ENCODE results near the gene SYNCRIP.
A peak's percentile ranks its signal among the peaks of the same experiment; 100 is the strongest.

The SYNCRIP gene

GRCh38 chr6:85650606-85651005, 7.9 kb upstream of the SYNCRIP start:
- H3K4me2 ChIP-seq (ENCODE audit: low read depth, low read length, poor library complexity, severe bottlenecking): no peak overlapping the region
- H3K36me3 ChIP-seq (ENCODE audit: insufficient read depth, low read length): no peaks in the 10 kb centered on the region
- no peaks in the 10 kb centered on the region for H3K79me2 ChIP-seq (ENCODE audit: insufficient read depth, low read length)
- H3F3A ChIP-seq (ENCODE audit: low read depth): no peaks in the 10 kb centered on the region
- H3K9ac ChIP-seq (ENCODE audit: low read depth, low read length, poor library complexity, severe bottlenecking): no peak overlapping the region
- H3K4me1 ChIP-seq (ENCODE audit: insufficient read depth, low read length, poor library complexity, severe bottlenecking): no peaks in the 10 kb centered on the region
- H3K9me2 ChIP-seq (replicated peaks; ENCODE audit: low read depth, low read length): no peaks in the 10 kb centered on the region
- no peak for TF ChIP-seq EZH2phosphoT487 (IDR thresholded peaks at IDR 0.05; ENCODE audit: borderline replicate concordance)
- no peak for TF ChIP-seq CTCF (conservative IDR thresholded peaks at IDR 0.05; ENCODE audit: low read length)
- no peaks in the 10 kb centered on the region for H3K9me3 ChIP-seq (ENCODE audit: insufficient read depth, low read depth, low read length)
- no peaks in the 10 kb centered on the region for H4K20me1 ChIP-seq (ENCODE audit: insufficient read depth, low read length, poor library complexity, severe bottlenecking)
- no peak overlapping the region for H2AFZ ChIP-seq (ENCODE audit: low read length)
- no peak overlapping the region for H3K4me3 ChIP-seq (ENCODE audit: low read length, poor library complexity, severe bottlenecking)
- H3K27me3 ChIP-seq (ENCODE audit: insufficient read depth, low read length, poor library complexity, severe bottlenecking): no peaks in the 10 kb centered on the region

GRCh38 chr6:85644279-85644762, 1.6 kb upstream of the SYNCRIP start:
- H3K9me3 ChIP-seq (ENCODE audit: insufficient read depth, low read depth, low read length): no peaks in the 10 kb centered on the region
- peaks cover 19% of the 10 kb centered on the region for H3K36me3 ChIP-seq (ENCODE audit: insufficient read depth, low read length)
- no peaks in the 10 kb centered on the region for H3K9me2 ChIP-seq (replicated peaks; ENCODE audit: low read depth, low read length)
- H3F3A ChIP-seq (ENCODE audit: low read depth): no peaks in the 10 kb centered on the region
- peaks cover 33% of the 10 kb centered on the region for H4K20me1 ChIP-seq (ENCODE audit: insufficient read depth, low read length, poor library complexity, severe bottlenecking)
- H2AFZ ChIP-seq (ENCODE audit: low read length): peak overlapping the region; percentile 83
- TF ChIP-seq EZH2phosphoT487 (IDR thresholded peaks at IDR 0.05; ENCODE audit: borderline replicate concordance) (no peak), CTCF (conservative IDR thresholded peaks at IDR 0.05; ENCODE audit: low read length) (no peak)
- peaks cover 8% of the 10 kb centered on the region for H3K27me3 ChIP-seq (ENCODE audit: insufficient read depth, low read length, poor library complexity, severe bottlenecking)
- H3K4me2 ChIP-seq (ENCODE audit: low read depth, low read length, poor library complexity, severe bottlenecking): peak overlapping the region; percentile 78
- H3K79me2 ChIP-seq (ENCODE audit: insufficient read depth, low read length): peaks cover 37% of the 10 kb centered on the region
- H3K4me1 ChIP-seq (ENCODE audit: insufficient read depth, low read length, poor library complexity, severe bottlenecking): peaks cover 16% of the 10 kb centered on the region
- H3K9ac ChIP-seq (ENCODE audit: low read depth, low read length, poor library complexity, severe bottlenecking): peak overlapping the region; percentile 81
- H3K4me3 ChIP-seq (ENCODE audit: low read length, poor library complexity, severe bottlenecking): peak overlapping the region; percentile 78

- peaks cover 8% of the 10 kb centered on the region for H3K27me3 ChIP-seq (ENCODE audit: insufficient read depth, low read length, poor library complexity, severe bottlenecking)
- peak overlapping the region; percentile 78 for H3K4me3 ChIP-seq (ENCODE audit: low read length, poor library complexity, severe bottlenecking)
- peaks cover 44% of the 10 kb centered on the region for H3K79me2 ChIP-seq (ENCODE audit: insufficient read depth, low read length)
- peaks cover 39% of the 10 kb centered on the region for H4K20me1 ChIP-seq (ENCODE audit: insufficient read depth, low read length, poor library complexity, severe bottlenecking)
- H3F3A ChIP-seq (ENCODE audit: low read depth): no peaks in the 10 kb centered on the region
- H3K9me2 ChIP-seq (replicated peaks; ENCODE audit: low read depth, low read length): no peaks in the 10 kb centered on the region
- peak overlapping the region; percentile 78 for H3K4me2 ChIP-seq (ENCODE audit: low read depth, low read length, poor library complexity, severe bottlenecking)
- H2AFZ ChIP-seq (ENCODE audit: low read length): peak overlapping the region; percentile 83
- H3K4me1 ChIP-seq (ENCODE audit: insufficient read depth, low read length, poor library complexity, severe bottlenecking): peaks cover 20% of the 10 kb centered on the region
- H3K36me3 ChIP-seq (ENCODE audit: insufficient read depth, low read length): peaks cover 25% of the 10 kb centered on the region
- no peaks in the 10 kb centered on the region for H3K9me3 ChIP-seq (ENCODE audit: insufficient read depth, low read depth, low read length)
- TF ChIP-seq EZH2phosphoT487 (IDR thresholded peaks at IDR 0.05; ENCODE audit: borderline replicate concordance): no peak
- no peak for TF ChIP-seq CTCF (conservative IDR thresholded peaks at IDR 0.05; ENCODE audit: low read length)
- peak overlapping the region; percentile 81 for H3K9ac ChIP-seq (ENCODE audit: low read depth, low read length, poor library complexity, severe bottlenecking)
Observed at GRCh38 chr6:85643537-85644278, 1.0 kb upstream of the SYNCRIP start.
